Measurements from ENCODE around the gene ZC3H12A. TPM values are rescaled to one million over a fixed set of nuclear protein-coding genes. Genes with fewer than 3 reads are reported as not detected.

ZC3H12A gene
- total and polyA plus RNA-seq, 2 of the 8 experiments (the other 6 are each of a cell fraction or from before 2014, with no cell fraction given), result 7.4 to 10.0 TPM

- TF ChIP-seq EP300 (IDR thresholded peaks at IDR 0.05; ENCODE audit: borderline replicate concordance in 1 of 2, low read depth in 2 of 2, low read length in 2 of 2) (no peak), SUZ12 (IDR thresholded peaks at IDR 0.05; ENCODE audit: low read length) (no peak), NANOG (IDR thresholded peaks at IDR 0.05; ENCODE audit: insufficient read depth, low read depth, low read length, poor library complexity, severe bottlenecking) (no peak), EZH2 (IDR thresholded peaks at IDR 0.05; ENCODE audit: low read depth, low read length, severe bottlenecking) (no peak), GABPA (IDR thresholded peaks at IDR 0.05; ENCODE audit: borderline replicate concordance, insufficient read depth, low read length) (no peak), TAF7 (optimal IDR thresholded peaks at IDR 0.05; ENCODE audit: borderline replicate concordance, low read depth, low read length) (no peak), MAFK (IDR thresholded peaks at IDR 0.05; ENCODE audit: low read depth, low read length) (no peak), POLR2A (IDR thresholded peaks at IDR 0.05; ENCODE audit: control extremely low read depth in 1 of 2, low read depth in 2 of 2, low read length in 2 of 2) (no peak), SP2 (IDR thresholded peaks at IDR 0.05; ENCODE audit: low read length) (no peak), MAX (IDR thresholded peaks at IDR 0.05) (no peak), POLR2AphosphoS5 (IDR thresholded peaks at IDR 0.05; ENCODE audit: low read depth, low read length) (no peak)
These were observed 842 bp upstream of the ZC3H12A start (continued) for GRCh38 chr1:37473431-37474045.

Measured in H1 (cell line).